GM19193 (cell line): ENCODE measurements around the gene AOPEP.

Experiments
- POLR2A ChIP-seq: IDR thresholded peaks from 4 replicates; pipeline ENCODE4 v1.6.1; 2011; ENCODE audit not compliant: insufficient read depth, insufficient read length; ENCODE audit errors: extremely low read depth

Gene AOPEP

GRCh38 chr9:94740145-94740840, 13.8 kb downstream of the AOPEP start:
- no peak for TF ChIP-seq POLR2A

GRCh38 chr9:94741866-94742265, 15.4 kb downstream of the AOPEP start:
- TF ChIP-seq POLR2A, result no peak

GRCh38 chr9:94743035-94743954, 16.8 kb downstream of the AOPEP start:
- no peak for TF ChIP-seq POLR2A

GRCh38 chr9:94745806-94746540, 19.5 kb downstream of the AOPEP start:
- TF ChIP-seq POLR2A, result no peak

GRCh38 chr9:94746541-94747370, 20.3 kb downstream of the AOPEP start:
- TF ChIP-seq POLR2A, result no peak

- TF ChIP-seq POLR2A, result no peak
These were observed 28.5 kb downstream of the AOPEP start for GRCh38 chr9:94754976-94755475.

- no peak for TF ChIP-seq POLR2A
These were observed 30.7 kb downstream of the AOPEP start for GRCh38 chr9:94757158-94757557.

- no peak for TF ChIP-seq POLR2A
These were observed 31.5 kb downstream of the AOPEP start for GRCh38 chr9:94758031-94758430.

- no peak for TF ChIP-seq POLR2A
These were observed 32.4 kb downstream of the AOPEP start for GRCh38 chr9:94758880-94759279.

- TF ChIP-seq POLR2A, result no peak
These were observed 33.5 kb downstream of the AOPEP start for GRCh38 chr9:94760010-94760409.

GRCh38 chr9:94760660-94761059, 34.2 kb downstream of the AOPEP start:
- TF ChIP-seq POLR2A, result no peak

- TF ChIP-seq POLR2A, result no peak
These were observed 35.0 kb downstream of the AOPEP start for GRCh38 chr9:94761481-94761880.

GRCh38 chr9:94767331-94768072, 41.0 kb downstream of the AOPEP start:
- no peak for TF ChIP-seq POLR2A
